Measurements from ENCODE around the gene TAGLN.
A peak's percentile ranks its signal among the peaks of the same experiment; 100 is the strongest.

GRCh38 chr11:117199053-117199915 lies at the start of gene TAGLN:
- TF ChIP-seq CTCF (IDR thresholded peaks at IDR 0.05) (no peak), POLR2A (IDR thresholded peaks at IDR 0.05) (peak; percentile 16)

All from testis (tissue), 2 donors.